NCI-H1436 (cell line): ENCODE data around the gene CIB4.

ENCODE experiments used
- DNase-seq: peaks from one replicate; lab custom pipeline; 2025; lab: John Stamatoyannopoulos, UW

Gene CIB4

GRCh38 chr2:26642429-26642828 lies 1.3 kb upstream of the CIB4 start:
- no peak for DNase-seq

DNA sequence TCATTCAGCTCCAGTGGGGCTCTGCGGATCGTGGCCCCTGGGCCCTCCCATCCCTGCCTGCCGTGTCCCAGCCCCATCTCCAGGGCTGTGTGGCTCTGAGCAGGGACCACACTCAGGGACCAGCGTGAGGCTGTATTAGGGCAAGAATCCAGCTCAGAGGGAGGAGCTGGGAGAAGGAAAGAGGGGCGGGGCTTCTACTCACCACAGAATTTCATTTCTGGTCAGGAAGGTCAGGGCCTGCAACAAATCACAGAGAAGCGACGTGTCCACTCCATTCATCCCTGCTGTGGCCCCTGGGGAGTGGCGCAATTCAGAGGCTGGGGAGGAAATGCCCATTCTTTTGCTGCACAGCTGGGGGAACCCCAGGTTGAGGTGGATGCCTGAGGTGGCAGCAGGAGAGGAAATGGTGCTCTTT lies 828 bp downstream of the CIB4 start:
- no peak for DNase-seq

GRCh38 chr2:26639685-26640243 lies 1.4 kb downstream of the CIB4 start:
- DNase-seq = no peak

DNA sequence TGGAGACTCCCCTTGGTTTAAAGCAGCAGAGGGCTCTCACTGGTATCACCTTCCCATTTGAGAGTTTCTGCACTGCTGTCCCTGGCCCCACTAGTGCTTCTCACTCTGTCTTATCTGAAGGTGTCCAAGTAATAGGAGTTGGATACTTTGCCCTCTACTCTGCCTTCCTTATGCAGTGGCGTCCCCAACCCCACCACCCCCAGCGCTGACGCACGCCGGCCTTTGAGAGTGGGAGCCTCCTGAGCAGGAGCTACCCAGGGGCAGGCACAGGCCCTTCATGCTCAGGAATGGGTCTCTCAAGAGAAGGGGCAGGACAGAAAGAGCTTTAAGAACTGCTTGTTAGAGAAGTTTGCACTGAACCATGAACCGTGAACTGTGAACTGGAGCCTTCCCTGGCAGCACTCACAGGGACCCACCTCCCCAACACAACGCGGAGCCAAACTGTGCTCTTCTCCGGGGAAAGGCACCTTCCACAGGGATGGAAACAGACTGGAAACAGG lies 3.3 kb downstream of the CIB4 start:
- no peak for DNase-seq

DNA sequence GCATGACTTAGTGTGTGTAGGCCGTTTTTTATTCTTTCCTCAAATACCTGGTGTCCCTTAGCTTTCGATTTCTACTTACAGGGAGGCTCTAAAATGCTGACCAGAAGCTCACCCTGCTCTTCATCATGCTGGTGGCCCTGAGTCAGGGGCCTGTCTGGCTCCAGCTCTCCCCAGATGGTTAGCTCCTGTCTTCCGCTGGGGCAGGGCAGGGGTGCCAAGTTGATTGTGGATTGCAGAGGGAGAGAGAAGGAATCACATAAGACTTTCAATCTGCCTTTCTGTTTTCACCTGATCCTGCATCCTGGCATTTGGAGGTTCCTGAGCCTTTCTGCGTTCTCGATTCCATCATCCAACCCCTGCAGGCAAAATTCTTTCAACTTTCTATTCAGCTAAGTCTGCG lies 4.2 kb downstream of the CIB4 start:
- DNase-seq = no peak

DNA sequence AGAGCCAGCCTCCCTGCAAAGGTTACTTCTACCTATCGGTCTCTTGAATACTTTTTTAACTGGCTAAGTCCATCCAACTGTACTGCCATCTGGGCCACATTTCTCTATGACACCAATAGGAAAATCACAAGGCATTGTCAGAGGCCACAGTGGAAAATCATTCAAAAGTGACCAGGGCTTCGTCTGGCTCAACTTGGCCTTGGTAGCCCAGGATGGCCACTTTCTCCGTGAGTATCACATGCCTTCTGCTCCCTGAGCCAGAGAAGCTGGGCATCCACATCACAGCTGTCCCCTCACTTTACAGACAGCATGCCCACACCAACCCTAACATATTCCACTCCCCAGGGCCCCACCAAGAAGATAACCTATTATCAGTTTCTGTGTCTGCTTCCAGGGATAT lies 5.8 kb downstream of the CIB4 start:
- DNase-seq = no peak

DNA sequence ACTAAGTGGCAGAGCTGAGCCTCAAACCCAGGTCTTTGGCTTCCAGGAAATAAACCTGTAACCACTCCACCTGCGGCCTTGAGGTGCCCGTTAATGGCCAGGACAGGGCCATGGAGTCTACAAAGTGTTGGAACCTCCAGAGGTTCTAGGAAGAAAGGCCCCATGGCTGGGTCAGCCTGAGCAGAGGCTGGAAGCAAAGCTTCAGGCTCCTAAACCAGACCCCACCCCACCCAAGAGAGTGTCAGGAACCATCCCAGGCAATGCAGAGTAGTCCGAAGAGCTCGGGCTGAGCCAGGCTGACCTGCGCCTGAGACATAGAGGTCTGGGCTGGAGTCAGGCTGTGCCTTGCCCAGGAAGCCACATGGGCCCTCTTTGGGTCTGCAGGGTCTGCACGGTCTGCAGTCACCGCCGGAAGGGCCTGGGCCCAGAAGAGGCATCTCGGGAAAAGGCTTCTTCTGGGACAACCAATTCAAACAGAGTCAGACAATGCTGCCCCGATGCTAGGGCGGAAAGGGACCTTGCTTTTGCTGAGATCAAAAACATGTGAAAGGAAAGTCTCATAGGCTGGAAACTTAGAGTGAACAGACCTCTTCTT lies 6.4 kb downstream of the CIB4 start:
- DNase-seq = no peak

- no peak for DNase-seq
Observed at GRCh38 chr2:26633993-26634595, 7.1 kb downstream of the CIB4 start.

DNA sequence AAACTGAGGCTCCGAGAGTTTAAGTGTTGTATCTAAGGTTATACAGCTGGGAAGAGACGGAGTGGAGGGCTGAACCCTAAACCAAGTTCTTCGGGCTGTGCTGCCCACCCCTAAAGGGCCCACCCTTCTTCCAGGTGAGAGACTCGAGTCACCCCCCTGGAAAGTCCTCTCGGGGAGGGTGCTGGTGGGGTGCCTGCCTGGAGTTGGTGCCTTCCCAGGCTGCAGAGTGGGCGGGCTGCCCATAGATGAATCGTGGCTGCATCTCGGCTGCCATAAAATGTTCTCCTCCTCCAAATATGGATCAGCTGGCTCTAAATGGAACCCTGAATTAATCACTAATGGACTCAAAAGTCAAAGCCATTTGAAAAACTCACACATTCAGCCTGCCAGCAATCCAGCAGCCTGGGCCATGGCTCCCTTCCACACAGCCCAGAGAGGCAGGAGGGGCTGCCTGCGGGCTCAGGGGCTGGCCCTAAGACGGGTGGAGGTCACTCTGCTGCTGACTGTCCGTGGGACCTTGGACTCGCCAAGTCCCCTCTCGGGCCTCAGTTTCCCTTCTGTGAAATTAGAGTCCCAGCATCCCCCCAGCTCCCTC lies 7.7 kb downstream of the CIB4 start:
- DNase-seq = no peak

DNA sequence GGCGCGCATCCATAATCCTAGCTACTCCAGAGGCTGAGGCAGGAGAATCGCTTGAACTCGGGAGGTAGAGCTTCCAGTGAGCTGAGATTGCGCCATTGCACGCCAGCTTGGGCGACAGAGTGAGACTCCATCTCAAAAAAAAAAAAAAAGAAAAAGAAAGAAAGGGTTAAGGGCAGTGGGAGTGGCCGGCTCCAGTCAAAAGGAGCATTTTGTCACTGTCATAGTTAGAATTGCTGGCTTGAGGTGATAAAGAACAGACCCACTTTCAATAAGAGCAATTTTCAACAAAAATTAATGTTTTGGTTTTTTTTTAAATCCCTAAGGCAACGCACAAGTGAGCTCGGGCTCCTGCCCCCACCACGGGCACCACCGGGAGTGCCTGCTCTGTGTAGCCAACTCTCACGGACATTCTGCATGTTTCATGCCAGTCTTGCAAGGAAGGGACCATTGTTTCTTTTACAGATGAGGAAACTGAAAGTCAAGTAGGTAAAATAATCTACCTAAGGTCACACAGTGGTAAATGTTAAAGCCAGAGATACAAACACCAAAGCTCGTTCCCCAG lies 8.5 kb downstream of the CIB4 start:
- DNase-seq = no peak

GRCh38 chr2:26631401-26632170 lies 9.6 kb downstream of the CIB4 start:
- no peak for DNase-seq

DNA sequence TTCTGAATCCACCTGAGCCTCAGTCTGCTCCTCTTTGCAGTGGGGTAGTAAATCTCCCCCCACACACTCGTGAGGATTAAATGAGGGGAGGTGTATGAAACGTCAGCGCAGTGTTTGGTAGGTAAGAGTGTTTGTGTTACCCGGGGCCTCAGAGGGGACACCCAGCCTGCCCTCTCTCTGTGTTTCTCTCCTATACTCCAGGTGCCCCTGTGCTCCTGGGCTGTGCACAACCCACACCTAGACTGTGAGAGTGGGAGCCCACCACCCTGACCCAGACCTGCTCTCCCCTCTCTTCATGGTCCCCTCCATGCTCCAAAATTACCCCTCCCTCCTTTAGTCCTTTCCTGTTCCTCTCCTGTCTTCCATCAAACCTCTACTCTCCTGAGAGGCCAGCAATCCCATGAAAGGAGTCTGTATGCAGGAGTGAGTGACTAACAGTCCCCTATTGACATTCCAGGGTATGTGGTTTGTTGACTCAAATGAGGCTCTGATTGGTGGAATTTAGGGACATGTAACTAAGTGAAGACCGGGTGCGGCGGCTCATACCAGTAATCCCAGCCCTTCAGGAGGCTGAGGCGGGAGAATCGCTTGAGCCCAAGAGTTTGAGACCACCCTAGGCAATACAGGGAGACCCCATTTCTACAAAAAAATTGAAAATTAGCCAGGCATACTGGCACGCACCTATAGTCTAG lies 10.4 kb downstream of the CIB4 start:
- no peak for DNase-seq

- no peak for DNase-seq
Observed at GRCh38 chr2:26630235-26630634, 10.9 kb downstream of the CIB4 start.

DNA sequence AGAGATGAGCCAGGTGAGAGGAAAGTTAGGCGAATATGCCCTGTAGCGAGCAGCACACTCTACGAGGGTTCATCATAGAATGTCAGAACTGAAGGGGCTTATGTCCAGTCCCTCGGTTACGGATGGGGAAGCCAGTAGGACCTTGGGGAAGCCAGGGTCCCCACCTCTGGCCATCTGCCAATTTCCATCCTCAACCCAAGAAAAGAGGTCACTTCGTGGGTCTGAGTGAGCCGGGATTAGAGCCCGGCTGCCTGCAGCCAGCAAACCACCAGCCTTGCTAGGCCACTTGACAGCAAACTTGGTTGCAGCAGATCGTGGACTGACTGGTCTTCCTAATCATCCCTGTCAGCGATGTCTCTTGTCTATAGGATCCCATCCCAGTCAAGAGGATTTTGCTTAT lies 11.4 kb downstream of the CIB4 start:
- no peak for DNase-seq

GRCh38 chr2:26629346-26629630 lies 11.9 kb downstream of the CIB4 start:
- DNase-seq = no peak

DNA sequence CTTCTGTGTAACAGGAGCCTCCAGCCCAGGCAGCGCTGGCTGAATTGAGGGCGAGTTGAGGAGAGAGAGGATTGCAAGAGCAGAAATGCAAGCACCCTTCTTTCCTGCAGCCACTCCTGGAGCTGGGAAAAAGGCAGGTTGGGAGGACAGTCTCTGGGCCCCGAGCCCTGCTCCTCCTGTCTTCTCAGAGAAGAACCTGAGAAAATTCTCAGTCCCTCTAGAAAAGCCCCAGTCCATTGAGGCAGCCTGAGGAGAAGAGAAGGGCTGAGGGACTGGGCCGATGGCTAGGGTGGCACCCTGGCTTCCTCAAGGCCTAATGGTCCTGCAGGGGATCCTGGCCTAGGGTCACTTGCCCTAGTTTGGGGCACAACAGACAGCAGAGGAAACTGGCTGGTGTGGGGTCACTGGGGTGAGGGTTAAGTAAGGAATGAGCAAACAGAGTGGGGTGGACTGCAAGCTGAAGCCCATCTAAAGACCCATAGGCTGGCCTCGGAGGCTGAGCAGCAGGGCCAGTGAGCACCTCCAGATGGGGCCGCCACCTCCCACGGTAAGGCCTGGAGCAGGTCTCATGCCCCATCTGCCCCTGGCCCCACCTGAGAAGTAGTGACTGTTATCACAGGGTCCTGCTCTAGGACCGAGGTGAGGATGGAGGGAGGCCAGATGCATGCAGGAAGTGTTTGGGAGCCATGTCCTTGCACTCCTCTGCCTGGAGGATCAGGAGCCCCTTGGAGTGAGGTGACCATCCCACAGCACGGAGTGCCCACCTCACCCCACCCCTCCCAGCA lies 12.4 kb downstream of the CIB4 start:
- no peak for DNase-seq

GRCh38 chr2:26627350-26628105 lies 13.6 kb downstream of the CIB4 start:
- no peak for DNase-seq

DNA sequence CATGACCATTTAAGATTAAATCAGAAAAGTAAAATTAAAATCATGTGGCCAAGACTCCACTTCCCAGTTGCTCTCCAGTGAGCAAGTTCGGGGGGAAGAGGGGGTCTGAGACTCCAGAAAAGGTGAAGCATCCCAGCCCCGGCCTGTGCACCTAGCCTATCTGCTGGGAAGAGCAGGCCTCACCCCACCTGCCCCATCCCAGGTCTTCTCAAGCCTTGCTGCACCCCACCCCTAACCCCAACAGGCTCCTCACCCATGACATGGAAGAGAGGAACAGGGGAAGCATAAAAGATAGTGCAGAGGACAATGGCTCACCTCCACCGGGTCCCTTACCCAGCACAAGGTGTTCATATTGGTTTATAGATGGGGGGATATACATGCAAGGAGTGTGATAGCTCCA lies 14.6 kb downstream of the CIB4 start:
- DNase-seq = no peak

DNA sequence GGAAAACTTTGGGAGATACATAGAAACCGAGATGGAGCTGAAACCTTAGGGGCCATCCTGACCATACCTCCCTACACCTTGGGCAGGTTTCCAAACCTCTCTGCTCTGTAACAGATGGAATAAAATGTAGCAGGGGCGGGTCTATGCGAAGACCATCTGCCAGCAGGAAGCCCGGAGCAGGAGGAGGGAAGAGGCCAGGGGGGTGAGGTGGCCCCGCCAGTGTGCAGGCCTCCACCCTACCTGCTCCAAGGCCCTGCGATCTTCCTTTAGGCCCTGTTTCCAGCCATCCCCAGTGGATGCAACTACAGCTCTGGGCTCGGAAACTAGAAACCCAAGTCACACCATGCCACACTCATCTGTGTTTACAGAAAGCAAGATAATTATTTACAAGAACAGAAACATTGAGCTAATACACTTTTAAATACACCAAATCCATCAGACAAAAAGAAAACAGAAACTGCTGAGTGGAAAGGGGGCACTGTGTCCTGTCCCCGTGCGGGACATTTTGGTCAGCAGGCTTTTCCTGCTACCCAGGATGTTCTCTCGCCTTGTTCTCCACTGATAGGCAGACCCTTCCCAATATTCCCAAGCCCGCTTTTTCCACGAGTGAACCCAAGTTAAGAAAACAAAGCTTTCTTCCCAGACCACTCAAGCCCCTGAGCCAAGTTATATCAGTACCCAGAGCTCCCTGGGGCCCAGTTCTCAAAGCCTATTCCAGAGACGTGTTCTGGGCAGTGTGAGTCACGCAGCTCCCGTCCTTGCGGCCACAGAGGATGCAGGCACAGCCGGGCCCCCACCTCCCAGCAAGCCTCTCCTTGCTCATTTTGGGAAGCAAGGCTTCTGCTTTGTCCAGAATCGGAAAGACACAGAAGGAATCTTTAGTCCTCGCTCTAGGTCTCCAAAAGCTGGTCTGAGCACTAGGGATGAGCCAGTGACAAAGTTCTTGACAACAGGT lies 17.3 kb downstream of the CIB4 start:
- DNase-seq = no peak
